Endothelial cell of umbilical vein (primary cell): Measurements from ENCODE around the gene CNTLN. TPM values are rescaled to one million over a fixed set of nuclear protein-coding genes. Genes with fewer than 3 reads are reported as not detected.

Source experiments
- BruUV-seq: library from RNA; stranded (reverse); fragments of 400-500 nt; replicated peaks from 2 replicates; lab custom pipeline; 2021; lab: Mats Ljungman, UMichigan
- CTCF ChIA-PET: fragments of 300-600, 350-600 bp; sonication (Branson Sonifier 250); formaldehyde crosslinking; loops from one replicate; lab custom pipeline; 2021; ENCODE audit warnings: antibody characterized with exemption, inconsistent platforms; lab: Charles Lee
- POLR2A ChIA-PET: fragments of 300-600, 350-600 bp; sonication (Branson Sonifier 250); formaldehyde crosslinking; loops from one replicate; lab custom pipeline; 2021; ENCODE audit warnings: antibody characterized with exemption, inconsistent platforms; lab: Charles Lee
- DNase-seq: peaks from one replicate; pipeline ENCODE4 v3.0.0-alpha.2; 2011; ENCODE audit warnings: low read depth, low spot score
- FAIRE-seq: peaks from 2 replicates; lab custom pipeline; 2011; peaks lifted over from hg19 to GRCh38; lab: Jason Lieb, UNC
- H2AFZ ChIP-seq: 2 replicates; pipeline ENCODE4 v1.6.0; 2012; ENCODE audit warnings: low read depth, low read length, control low read depth, inconsistent platforms
- H3K27ac ChIP-seq: 2 replicates; pipeline ENCODE4 v1.5.1; 2011; ENCODE audit warnings: low read depth, mild to moderate bottlenecking, control low read depth, low read length, moderate library complexity; ENCODE audit not compliant: insufficient read depth
- H3K27me3 ChIP-seq, 2 experiments: 2 replicates each; pipeline versions ENCODE4 v1.6.0 to v1.6.1; 2011; ENCODE audit warnings: low read length in 2 of 2, mixed read lengths in 1 of 2; ENCODE audit not compliant: control insufficient read depth in 2 of 2, insufficient read depth in 2 of 2
- H3K36me3 ChIP-seq, 2 experiments: 2 replicates in 1 of 2; 3 replicates in 1 of 2; pipeline ENCODE4 v1.5.1; 2011; ENCODE audit warnings: low read length in 2 of 2, mild to moderate bottlenecking in 1 of 2, moderate library complexity in 1 of 2; ENCODE audit not compliant: control insufficient read depth in 2 of 2, insufficient read depth in 2 of 2; ENCODE audit errors: extremely low read depth in 1 of 2
- H3K4me1 ChIP-seq: 3 replicates; pipeline ENCODE4 v1.5.1; 2011; ENCODE audit warnings: mild to moderate bottlenecking, low read length; ENCODE audit not compliant: control insufficient read depth, insufficient read depth; ENCODE audit errors: extremely low read depth
- H3K4me2 ChIP-seq: 2 replicates; pipeline ENCODE4 v1.6.1; 2011; ENCODE audit warnings: low read length, control low read depth, mixed read lengths; ENCODE audit not compliant: insufficient read depth
- H3K4me3 ChIP-seq, 3 experiments: fragments of 200-600 bp in 1 of 3; sonication (generic), shearing (Covaris generic) in 1 of 3; replicated peaks in 1 of 3; 2 replicates each; pipeline ENCODE4 v1.5.1; 2011 to 2016; ENCODE audit warnings: control low read depth in 3 of 3, low read length in 3 of 3, mild to moderate bottlenecking in 2 of 3, inconsistent platforms in 1 of 3, low read depth in 1 of 3, moderate library complexity in 1 of 3; ENCODE audit not compliant: insufficient read depth in 1 of 3
- H3K79me2 ChIP-seq: 2 replicates; pipeline ENCODE4 v1.6.0; 2012; ENCODE audit warnings: low read length, inconsistent platforms; ENCODE audit not compliant: control insufficient read depth, insufficient read depth
- H3K9ac ChIP-seq: replicated peaks from 2 replicates; pipeline ENCODE3; 2011; ENCODE audit warnings: low read length, control low read depth; ENCODE audit not compliant: insufficient read depth; ENCODE audit errors: extremely low read depth
- H3K9me1 ChIP-seq: replicated peaks from 3 replicates; pipeline ENCODE4 v1.6.0; 2011; ENCODE audit warnings: mild to moderate bottlenecking, low read length; ENCODE audit not compliant: control insufficient read depth, insufficient read depth; ENCODE audit errors: extremely low read depth
- H3K9me3 ChIP-seq: replicated peaks from 2 replicates; pipeline ENCODE4 v1.5.1; 2012; ENCODE audit warnings: low read length, inconsistent platforms; ENCODE audit not compliant: control insufficient read depth, insufficient read depth
- H4K20me1 ChIP-seq: replicated peaks from 2 replicates; pipeline ENCODE3; 2011; ENCODE audit warnings: mild to moderate bottlenecking, low read length; ENCODE audit not compliant: control insufficient read depth, insufficient read depth; ENCODE audit errors: extremely low read depth
- EZH2 ChIP-seq: IDR thresholded peaks from 2 replicates; pipeline ENCODE4 v1.6.1; 2012; ENCODE audit warnings: borderline replicate concordance, low read depth, mild to moderate bottlenecking, moderate library complexity, low read length, inconsistent platforms; ENCODE audit not compliant: severe bottlenecking
- FOS ChIP-seq: IDR thresholded peaks from 2 replicates; pipeline ENCODE4 v1.6.1; 2011; ENCODE audit warnings: mild to moderate bottlenecking, low read length, moderate library complexity, borderline replicate concordance; ENCODE audit not compliant: insufficient read depth
- GATA2 ChIP-seq: IDR thresholded peaks from 2 replicates; pipeline ENCODE4 v1.7.0; 2011; ENCODE audit warnings: low read depth, mild to moderate bottlenecking, moderate library complexity, mixed read lengths, low read length; ENCODE audit not compliant: insufficient read length, insufficient read depth
- JUN ChIP-seq: IDR thresholded peaks from 2 replicates; pipeline ENCODE4 v1.6.1; 2011; ENCODE audit warnings: borderline replicate concordance, low read depth; ENCODE audit not compliant: insufficient read length, insufficient read depth
- MAX ChIP-seq: IDR thresholded peaks from 2 replicates; pipeline ENCODE4 v1.6.1; 2011; ENCODE audit not compliant: insufficient read depth, insufficient read length
- MYC ChIP-seq: IDR thresholded peaks from one replicate; pipeline ENCODE4 v1.6.1; 2011; ENCODE audit warnings: mild to moderate bottlenecking, low read depth, low read length
- POLR2A ChIP-seq: IDR thresholded peaks from 2 replicates; pipeline ENCODE4 v1.6.1; 2012; ENCODE audit warnings: low read depth, mild to moderate bottlenecking, control low read depth, low read length
- POLR2AphosphoS5 ChIP-seq: IDR thresholded peaks from 2 replicates; pipeline ENCODE4 v1.6.1; 2012; ENCODE audit warnings: low read depth, mild to moderate bottlenecking, control low read depth, low read length, moderate library complexity; ENCODE audit not compliant: insufficient read depth
- dilution Hi-C: fragments of 300-500 bp; cut with MboI; formaldehyde crosslinking; loops from one replicate; pipeline ENCODE4 v1.15.0; 2019; ENCODE audit warnings: low sequenced_read_pairs; ENCODE audit not compliant: extremely low pct_ligation_motif_present
- intact Hi-C: fragments of 100-400 bp; cut with micrococcal nuclease; formaldehyde crosslinking; loops from one replicate; pipeline ENCODE4 v1.10.0; 2022
- polyA plus RNA-seq, 4 experiments: library from polyadenylated mRNA; depleted of rRNA in 3 of 4; stranded (reverse) in 3 of 4; unstranded in 1 of 4; fragments of >200 nt; gene quantifications; 2 replicates each; pipeline versions ENCODE4 v1.2.1 to v1.2.3, GENCODE V29; 2011 to 2012; ENCODE audit warnings: missing spikeins in 1 of 4
- total RNA-seq: library from RNA; stranded (reverse); gene quantifications from 2 replicates; pipeline ENCODE4 v1.2.3, GENCODE V29; 2021
- TF ChIP-seq, protein P1 (sequence below), 2 donors: IDR thresholded peaks; 1 replicate in 1 of 2; 2 replicates in 1 of 2; pipeline ENCODE4 v1.5.1; 2011; ENCODE audit warnings: low read length in 2 of 2, mild to moderate bottlenecking in 2 of 2, moderate library complexity in 2 of 2, control low read depth in 1 of 2, inconsistent platforms in 1 of 2, low read depth in 1 of 2; ENCODE audit not compliant: insufficient read depth in 1 of 2; ENCODE audit errors: extremely low read depth in 1 of 2

The CNTLN gene
- total and polyA plus RNA-seq, 2 donors (not counting 3 experiments of a cell fraction or from before 2014, with no cell fraction given): 3.5 to 15.8 TPM

DNA sequence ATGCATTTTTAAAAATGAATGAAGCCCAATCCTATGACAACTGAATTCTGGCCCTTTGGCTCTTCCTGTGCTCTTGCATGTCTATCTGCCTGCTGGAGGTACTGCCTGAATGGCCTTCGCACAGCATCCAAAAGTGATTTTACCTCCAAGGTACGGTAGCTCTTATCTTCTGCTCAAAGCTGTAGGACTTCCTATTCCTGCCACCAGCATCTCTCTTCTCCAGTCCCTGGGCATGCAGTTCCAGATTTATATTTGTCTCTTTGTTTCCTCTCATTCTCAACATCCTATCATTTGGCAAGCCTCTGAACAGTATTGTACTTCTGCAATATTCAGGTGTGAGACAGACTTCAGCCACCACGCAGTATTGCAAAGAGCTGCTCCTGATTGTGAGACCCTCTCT lies 400.3 kb downstream of the CNTLN start:
- no peak overlapping the region for H3K4me2 ChIP-seq
- dilution Hi-C loops: no loop called here
- no peaks in the 10 kb centered on the region for H3K9me3 ChIP-seq
- no peak overlapping the region for H2AFZ ChIP-seq
- H3K4me1 ChIP-seq: no peaks in the 10 kb centered on the region
- H3K27me3 ChIP-seq: no peaks in the 10 kb centered on the region
- no TSS peak for BruUV-seq
- no peaks in the 10 kb centered on the region for H3K79me2 ChIP-seq
- TF ChIP-seq GATA2: no peak
- TF ChIP-seq POLR2A: no peak
- no peak for TF ChIP-seq MAX
- TF ChIP-seq JUN: no peak
- TF ChIP-seq FOS: no peak
- TF ChIP-seq POLR2AphosphoS5: no peak
- no peak for TF ChIP-seq MYC
- TF ChIP-seq EZH2: no peak
- TF ChIP-seq, protein P1, sequence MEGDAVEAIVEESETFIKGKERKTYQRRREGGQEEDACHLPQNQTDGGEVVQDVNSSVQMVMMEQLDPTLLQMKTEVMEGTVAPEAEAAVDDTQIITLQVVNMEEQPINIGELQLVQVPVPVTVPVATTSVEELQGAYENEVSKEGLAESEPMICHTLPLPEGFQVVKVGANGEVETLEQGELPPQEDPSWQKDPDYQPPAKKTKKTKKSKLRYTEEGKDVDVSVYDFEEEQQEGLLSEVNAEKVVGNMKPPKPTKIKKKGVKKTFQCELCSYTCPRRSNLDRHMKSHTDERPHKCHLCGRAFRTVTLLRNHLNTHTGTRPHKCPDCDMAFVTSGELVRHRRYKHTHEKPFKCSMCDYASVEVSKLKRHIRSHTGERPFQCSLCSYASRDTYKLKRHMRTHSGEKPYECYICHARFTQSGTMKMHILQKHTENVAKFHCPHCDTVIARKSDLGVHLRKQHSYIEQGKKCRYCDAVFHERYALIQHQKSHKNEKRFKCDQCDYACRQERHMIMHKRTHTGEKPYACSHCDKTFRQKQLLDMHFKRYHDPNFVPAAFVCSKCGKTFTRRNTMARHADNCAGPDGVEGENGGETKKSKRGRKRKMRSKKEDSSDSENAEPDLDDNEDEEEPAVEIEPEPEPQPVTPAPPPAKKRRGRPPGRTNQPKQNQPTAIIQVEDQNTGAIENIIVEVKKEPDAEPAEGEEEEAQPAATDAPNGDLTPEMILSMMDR (IDR thresholded peaks at IDR 0.05; ENCODE audit: extremely low read depth in 1 of 2, insufficient read depth in 1 of 2, low read depth in 1 of 2, low read length in 2 of 2): no peak
- H3K36me3 ChIP-seq: no peaks in the 10 kb centered on the region
- FAIRE-seq (no peak), DNase-seq (no peak)
- CTCF ChIA-PET: interaction anchor here (1.3 to 2.9 kb wide), 3 partner anchors 14 to 267 kb away, joined by 4 to 10 read pairs (median 4); no protein-coding TSS in a partner anchor
- H3K9me1 ChIP-seq: no peaks in the 10 kb centered on the region
- no peak overlapping the region for H3K4me3 ChIP-seq
- H3K27ac ChIP-seq: no peak overlapping the region
- intact Hi-C loops: no loop called here
- no peaks in the 10 kb centered on the region for H4K20me1 ChIP-seq
- no peak overlapping the region for H3K9ac ChIP-seq
- POLR2A ChIA-PET: no interaction called here
